Trophoblast cell (in vitro differentiated cells and primary cell): Measurements from ENCODE around the gene KIF17.

Source experiments
- DNase-seq, 2 donors: peaks; one replicate each; pipeline ENCODE4 v3.0.0-alpha.2; 2016
- H2AFZ ChIP-seq: 2 replicates; pipeline ENCODE4 v1.6.1; 2013; ENCODE audit warnings: low read length, moderate library complexity, mild to moderate bottlenecking; ENCODE audit not compliant: insufficient read depth, poor library complexity
- H2AK5ac ChIP-seq: 2 replicates; pipeline ENCODE4 v1.6.1; 2013; ENCODE audit warnings: mild to moderate bottlenecking, low read length
- H2BK120ac ChIP-seq: 2 replicates; pipeline ENCODE4 v1.6.1; 2013; ENCODE audit warnings: low read length, mild to moderate bottlenecking, moderate library complexity; ENCODE audit not compliant: insufficient read depth, poor library complexity
- H2BK12ac ChIP-seq: 2 replicates; pipeline ENCODE4 v1.6.1; 2013; ENCODE audit warnings: mild to moderate bottlenecking, low read length, moderate library complexity
- H2BK5ac ChIP-seq: 2 replicates; pipeline ENCODE4 v1.6.1; 2013; ENCODE audit warnings: low read length, low read depth, moderate library complexity, mild to moderate bottlenecking; ENCODE audit not compliant: poor library complexity
- H3K14ac ChIP-seq: 2 replicates; pipeline ENCODE4 v1.6.1; 2013; ENCODE audit warnings: mild to moderate bottlenecking, low read length
- H3K18ac ChIP-seq: 2 replicates; pipeline ENCODE4 v1.6.1; 2013; ENCODE audit warnings: mild to moderate bottlenecking, low read length
- H3K23ac ChIP-seq: 2 replicates; pipeline ENCODE4 v1.6.1; 2013; ENCODE audit warnings: low read length
- H3K27ac ChIP-seq: 2 replicates; pipeline ENCODE4 v1.5.1; 2013; ENCODE audit warnings: low read depth, mild to moderate bottlenecking, inconsistent platforms, low read length, moderate library complexity
- H3K27me3 ChIP-seq: 2 replicates; pipeline ENCODE4 v1.6.1; 2013; ENCODE audit warnings: inconsistent platforms, mild to moderate bottlenecking, low read length, moderate library complexity; ENCODE audit not compliant: insufficient read depth
- H3K36me3 ChIP-seq, 2 experiments: 1 replicate in 1 of 2; 2 replicates in 1 of 2; pipeline ENCODE4 v1.6.1; 2013; ENCODE audit warnings: low read length in 2 of 2, mild to moderate bottlenecking in 2 of 2, moderate library complexity in 1 of 2; ENCODE audit not compliant: insufficient read depth in 2 of 2, control insufficient read depth in 1 of 2
- H3K4ac ChIP-seq: 2 replicates; pipeline ENCODE4 v1.6.1; 2013; ENCODE audit warnings: low read depth, mild to moderate bottlenecking, low read length, moderate library complexity
- H3K4me1 ChIP-seq, 2 experiments: 1 replicate in 1 of 2; 2 replicates in 1 of 2; pipeline ENCODE4 v1.6.1; 2013; ENCODE audit warnings: low read length in 2 of 2, mild to moderate bottlenecking in 2 of 2, moderate library complexity in 1 of 2; ENCODE audit not compliant: insufficient read depth in 2 of 2, control insufficient read depth in 1 of 2
- H3K4me2 ChIP-seq: 2 replicates; pipeline ENCODE4 v1.6.1; 2013; ENCODE audit warnings: inconsistent platforms, mild to moderate bottlenecking, low read length, moderate library complexity
- H3K4me3 ChIP-seq: 2 replicates; pipeline ENCODE4 v1.5.1; 2013; ENCODE audit warnings: mild to moderate bottlenecking, low read depth, low read length, inconsistent platforms
- H3K79me1 ChIP-seq: one replicate; pipeline ENCODE4 v1.6.1; 2013; ENCODE audit warnings: low read length
- H3K79me2 ChIP-seq: 2 replicates; pipeline ENCODE4 v1.6.1; 2013; ENCODE audit warnings: low read length, mild to moderate bottlenecking; ENCODE audit not compliant: control insufficient read depth, insufficient read depth, poor library complexity
- H3K9ac ChIP-seq: 2 replicates; pipeline ENCODE4 v1.6.1; 2013; ENCODE audit warnings: mild to moderate bottlenecking, low read length
- H3K9me3 ChIP-seq: 2 replicates; pipeline ENCODE4 v1.6.1; 2013; ENCODE audit warnings: low read depth, mild to moderate bottlenecking, control low read depth, inconsistent platforms, low read length; ENCODE audit not compliant: insufficient read depth
- H4K12ac ChIP-seq: 2 replicates; pipeline ENCODE4 v1.6.1; 2013; ENCODE audit warnings: low read depth, mild to moderate bottlenecking, low read length, moderate library complexity
- H4K8ac ChIP-seq: 2 replicates; pipeline ENCODE4 v1.6.1; 2013; ENCODE audit warnings: low read depth, mild to moderate bottlenecking, low read length, moderate library complexity
- H4K91ac ChIP-seq: one replicate; pipeline ENCODE4 v1.6.1; 2013; ENCODE audit warnings: low read depth, mild to moderate bottlenecking, low read length, moderate library complexity
- WGBS: extraction: QIAGEN DNeasy Blood & Tissue Kit; methylation state at CpG from one replicate; pipeline ENCODE4 v1.1.7; 2013; ENCODE audit warnings: missing lambda C conversion rate; ENCODE audit not compliant: insufficient read length, insufficient coverage; ENCODE audit errors: extremely low coverage; 5-methylcytosine and 5-hydroxymethylcytosine counted together

KIF17 gene

DNA sequence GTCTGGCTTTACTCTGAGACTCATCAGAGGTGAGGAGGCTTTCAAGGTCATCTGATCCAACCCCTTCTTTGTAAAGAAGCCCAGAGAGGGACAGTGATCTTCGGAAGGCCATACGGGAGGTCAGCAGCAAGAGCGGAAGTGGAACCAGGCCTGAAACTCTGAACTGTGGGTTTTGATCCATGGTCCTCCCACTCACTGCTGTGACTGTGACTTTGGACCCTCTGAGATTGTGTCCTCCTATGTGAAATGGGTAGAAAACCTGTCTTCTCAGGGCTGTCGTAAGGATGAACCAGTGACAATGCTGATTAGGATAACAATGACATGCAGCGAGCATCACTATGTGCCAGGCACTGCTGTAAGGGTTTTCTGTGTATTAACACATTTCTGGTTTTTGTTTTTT lies 46.9 kb downstream of the KIF17 start:
- no peak overlapping the region for H3K14ac ChIP-seq
- no peaks in the 10 kb centered on the region for H3K79me2 ChIP-seq
- no peak overlapping the region for H2AFZ ChIP-seq
- no peak overlapping the region for H4K91ac ChIP-seq
- no peaks in the 10 kb centered on the region for H3K36me3 ChIP-seq
- H3K4me1 ChIP-seq, result no peaks in the 10 kb centered on the region
- H2AK5ac ChIP-seq, result no peak overlapping the region
- no peak for DNase-seq
- H3K79me1 ChIP-seq, result no peaks in the 10 kb centered on the region
- H2BK12ac ChIP-seq, result no peak overlapping the region
- H4K8ac ChIP-seq, result no peak overlapping the region
- no CpG with 5 or more reads among the region's 5 CpGs for WGBS
- H2BK120ac ChIP-seq, result no peak overlapping the region
- no peaks in the 10 kb centered on the region for H3K27me3 ChIP-seq
- H3K9ac ChIP-seq, result no peak overlapping the region
- H3K4me3 ChIP-seq, result no peak overlapping the region
- H4K12ac ChIP-seq, result no peak overlapping the region
- no peak overlapping the region for H3K23ac ChIP-seq
- no peak overlapping the region for H2BK5ac ChIP-seq
- no peak overlapping the region for H3K27ac ChIP-seq
- H3K4me2 ChIP-seq, result no peak overlapping the region
- H3K9me3 ChIP-seq, result no peaks in the 10 kb centered on the region
- no peak overlapping the region for H3K18ac ChIP-seq
- H3K4ac ChIP-seq, result no peak overlapping the region

DNA sequence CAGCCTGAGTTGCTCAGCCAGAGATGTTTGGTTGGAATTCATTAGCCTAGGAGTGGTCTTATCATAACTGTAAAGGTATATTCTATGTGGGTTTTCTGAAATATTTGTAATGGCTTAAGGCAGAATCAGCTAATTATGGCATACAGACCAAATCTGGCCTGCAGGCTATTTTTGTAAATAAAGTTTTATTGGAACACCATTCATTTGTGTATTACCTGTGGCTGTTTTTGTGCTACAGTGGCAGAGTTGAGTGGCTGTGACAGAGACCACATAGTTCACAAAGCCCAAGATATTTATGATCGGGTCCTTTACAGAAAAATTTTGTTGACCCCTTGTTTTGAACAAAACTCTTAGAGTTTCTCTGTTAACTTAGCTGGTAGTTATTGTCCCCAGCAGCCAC lies 49.2 kb downstream of the KIF17 start:
- H3K4me1 ChIP-seq, result no peaks in the 10 kb centered on the region
- no peak overlapping the region for H3K4me2 ChIP-seq
- peaks cover 2% of the 10 kb centered on the region for H3K9me3 ChIP-seq
- H3K23ac ChIP-seq, result no peak overlapping the region
- H3K4me3 ChIP-seq, result no peak overlapping the region
- WGBS, result no CpG with 5 or more reads among the region's 1 CpG
- H4K8ac ChIP-seq, result no peak overlapping the region
- no peak overlapping the region for H4K91ac ChIP-seq
- H3K18ac ChIP-seq, result no peak overlapping the region
- H2BK12ac ChIP-seq, result no peak overlapping the region
- no peak overlapping the region for H3K4ac ChIP-seq
- no peaks in the 10 kb centered on the region for H3K79me1 ChIP-seq
- H4K12ac ChIP-seq, result no peak overlapping the region
- no peak overlapping the region for H3K9ac ChIP-seq
- H2BK5ac ChIP-seq, result no peak overlapping the region
- H2AFZ ChIP-seq, result no peak overlapping the region
- H3K14ac ChIP-seq, result no peak overlapping the region
- no peak overlapping the region for H3K27ac ChIP-seq
- no peak overlapping the region for H2BK120ac ChIP-seq
- no peaks in the 10 kb centered on the region for H3K79me2 ChIP-seq
- H3K27me3 ChIP-seq, result no peaks in the 10 kb centered on the region
- no peaks in the 10 kb centered on the region for H3K36me3 ChIP-seq
- DNase-seq, result no peak
- H2AK5ac ChIP-seq, result no peak overlapping the region

DNA sequence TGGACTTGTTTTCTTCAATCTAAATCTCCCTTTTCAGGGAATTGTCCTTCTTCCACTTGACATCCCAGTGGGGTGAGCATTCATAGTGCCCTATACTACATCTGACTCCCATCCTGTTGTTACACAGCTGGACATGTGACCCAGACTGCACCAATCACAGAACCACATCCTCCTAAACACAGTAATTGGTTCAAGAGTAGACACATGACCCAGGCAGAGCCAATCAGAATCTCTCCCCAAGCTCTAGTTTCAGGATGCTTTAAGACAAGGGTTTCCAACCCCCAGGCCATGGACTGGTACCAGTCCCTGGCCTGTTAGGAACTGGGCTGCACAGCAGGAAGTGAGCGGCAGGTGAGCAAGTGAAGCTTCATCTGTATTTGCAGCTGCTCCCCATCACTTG lies 51.0 kb downstream of the KIF17 start:
- peaks cover 1% of the 10 kb centered on the region for H3K79me1 ChIP-seq
- H3K4me3 ChIP-seq, result no peak overlapping the region
- H2AFZ ChIP-seq, result no peak overlapping the region
- no peak overlapping the region for H3K9ac ChIP-seq
- H3K4me2 ChIP-seq, result no peak overlapping the region
- H2BK5ac ChIP-seq, result no peak overlapping the region
- H3K14ac ChIP-seq, result no peak overlapping the region
- no peak overlapping the region for H2BK120ac ChIP-seq
- H4K12ac ChIP-seq, result no peak overlapping the region
- no peak for DNase-seq
- H3K79me2 ChIP-seq, result peaks cover under 1% of the 10 kb centered on the region
- H3K27ac ChIP-seq, result no peak overlapping the region
- no peak overlapping the region for H3K23ac ChIP-seq
- H3K27me3 ChIP-seq, result no peaks in the 10 kb centered on the region
- H3K18ac ChIP-seq, result no peak overlapping the region
- peaks cover 4 to 6% of the 10 kb centered on the region in 2 experiments for H3K4me1 ChIP-seq
- no peaks in the 10 kb centered on the region for H3K36me3 ChIP-seq
- H4K91ac ChIP-seq, result no peak overlapping the region
- no peak overlapping the region for H4K8ac ChIP-seq
- H2BK12ac ChIP-seq, result no peak overlapping the region
- no peak overlapping the region for H3K4ac ChIP-seq
- H2AK5ac ChIP-seq, result no peak overlapping the region
- peaks cover 2% of the 10 kb centered on the region for H3K9me3 ChIP-seq
- no CpG with 5 or more reads among the region's 1 CpG for WGBS

DNA sequence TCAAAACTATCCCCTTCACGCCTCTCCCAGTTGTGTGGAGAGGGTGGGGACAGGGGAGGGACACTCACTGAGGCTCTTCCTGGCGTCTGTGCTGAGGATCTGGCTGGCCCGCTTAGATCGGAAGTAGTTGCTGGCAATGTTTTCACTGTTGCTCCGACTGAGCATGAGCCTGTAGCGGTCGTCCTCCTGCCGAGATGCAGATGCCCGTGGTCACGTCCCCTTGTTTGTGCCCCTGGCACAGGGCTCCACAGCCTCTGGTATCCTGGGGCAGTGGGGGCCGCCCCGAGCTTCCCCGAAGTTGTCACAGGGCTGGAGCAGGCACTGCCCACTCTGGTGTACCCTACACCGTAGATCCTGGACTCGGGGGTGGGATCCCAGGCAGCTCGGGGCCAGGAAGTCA lies 51.7 kb downstream of the KIF17 start:
- H2AK5ac ChIP-seq, result no peak overlapping the region
- no peak overlapping the region for H4K91ac ChIP-seq
- no peak overlapping the region for H3K27ac ChIP-seq
- WGBS, result no CpG with 5 or more reads among the region's 16 CpGs
- H3K4me2 ChIP-seq, result no peak overlapping the region
- H3K36me3 ChIP-seq, result no peaks in the 10 kb centered on the region
- H2AFZ ChIP-seq, result no peak overlapping the region
- peaks cover 3% of the 10 kb centered on the region for H3K79me2 ChIP-seq
- H3K9me3 ChIP-seq, result peaks cover 4% of the 10 kb centered on the region
- H2BK12ac ChIP-seq, result no peak overlapping the region
- DNase-seq, result no peak
- H4K8ac ChIP-seq, result no peak overlapping the region
- H3K27me3 ChIP-seq, result no peaks in the 10 kb centered on the region
- H2BK5ac ChIP-seq, result no peak overlapping the region
- H3K23ac ChIP-seq, result no peak overlapping the region
- H3K9ac ChIP-seq, result no peak overlapping the region
- no peak overlapping the region for H3K18ac ChIP-seq
- no peak overlapping the region for H3K14ac ChIP-seq
- H3K79me1 ChIP-seq, result peaks cover 4% of the 10 kb centered on the region
- H2BK120ac ChIP-seq, result no peak overlapping the region
- H4K12ac ChIP-seq, result no peak overlapping the region
- H3K4me3 ChIP-seq, result no peak overlapping the region
- H3K4ac ChIP-seq, result no peak overlapping the region
- H3K4me1 ChIP-seq, result peaks cover 5 to 7% of the 10 kb centered on the region in 2 experiments
